HepG2 (cell line): ENCODE data around the gene TEAD4.

Experiments used
- ARNTL ChIP-seq: sonication (generic); formaldehyde crosslinking; IDR thresholded peaks from 2 replicates; pipeline ENCODE4 v1.4.0; 2020; ENCODE audit warnings: mild to moderate bottlenecking, missing genetic modification reagents
- CBFB ChIP-seq: sonication (generic); formaldehyde crosslinking; IDR thresholded peaks from 2 replicates; pipeline ENCODE4 v1.4.0; 2020; ENCODE audit warnings: missing genetic modification reagents
- ZNF337 ChIP-seq: sonication (generic); formaldehyde crosslinking; IDR thresholded peaks from 2 replicates; pipeline ENCODE4 v1.5.1; 2020; ENCODE audit warnings: missing genetic modification reagents, low read depth, mild to moderate bottlenecking, borderline replicate concordance

DNA sequence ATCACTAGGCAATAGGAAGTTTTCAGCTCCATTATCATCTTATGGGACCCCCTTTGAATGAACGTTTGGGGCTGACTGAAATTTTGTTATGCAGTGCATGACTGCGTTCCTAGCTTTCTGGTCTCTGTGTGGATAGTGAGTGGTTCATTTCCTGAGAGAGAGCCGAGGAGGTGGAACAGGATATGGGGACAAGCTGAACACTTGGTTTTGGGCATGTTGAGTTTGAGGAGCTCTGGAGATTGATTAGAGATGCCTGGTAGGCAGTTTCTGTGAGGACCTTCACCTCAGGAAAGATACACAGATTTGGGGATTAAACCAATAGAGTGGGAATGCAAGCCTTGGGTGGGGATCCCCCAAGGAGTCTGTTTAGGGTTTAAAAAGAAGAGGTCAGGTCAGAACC is 27.7 kb downstream of the TEAD4 start:
- TF ChIP-seq CBFB (CRISPR knock-in tag) (no peak), ZNF337 (CRISPR knock-in tag) (no peak), ARNTL (no peak)
